ENCODE data around the gene RDX.
"Not testable (repeated sequence)": the region's sequence is repeated elsewhere in the genome, so short reads cannot be mapped to it uniquely, and the experiment has no call there.

DNA sequence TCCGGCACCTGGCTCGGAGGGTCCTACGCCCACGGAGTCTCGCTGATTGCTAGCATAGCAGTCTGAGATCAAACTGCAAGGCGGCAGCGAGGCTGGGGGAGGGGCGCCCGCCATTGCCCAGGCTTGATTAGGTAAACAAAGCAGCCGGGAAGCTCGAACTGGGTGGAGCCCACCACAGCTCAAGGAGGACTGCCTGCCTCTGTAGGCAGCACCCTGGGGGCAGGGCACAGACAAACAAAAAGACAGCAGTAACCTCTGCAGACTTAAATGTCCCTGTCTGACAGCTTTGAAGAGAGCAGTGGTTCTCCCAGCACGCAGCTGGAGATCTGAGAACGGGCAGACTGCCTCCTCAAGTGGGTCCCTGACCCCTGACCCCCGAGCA, 87.1 kb downstream of the RDX start:
- TF ChIP-seq, protein P1, sequence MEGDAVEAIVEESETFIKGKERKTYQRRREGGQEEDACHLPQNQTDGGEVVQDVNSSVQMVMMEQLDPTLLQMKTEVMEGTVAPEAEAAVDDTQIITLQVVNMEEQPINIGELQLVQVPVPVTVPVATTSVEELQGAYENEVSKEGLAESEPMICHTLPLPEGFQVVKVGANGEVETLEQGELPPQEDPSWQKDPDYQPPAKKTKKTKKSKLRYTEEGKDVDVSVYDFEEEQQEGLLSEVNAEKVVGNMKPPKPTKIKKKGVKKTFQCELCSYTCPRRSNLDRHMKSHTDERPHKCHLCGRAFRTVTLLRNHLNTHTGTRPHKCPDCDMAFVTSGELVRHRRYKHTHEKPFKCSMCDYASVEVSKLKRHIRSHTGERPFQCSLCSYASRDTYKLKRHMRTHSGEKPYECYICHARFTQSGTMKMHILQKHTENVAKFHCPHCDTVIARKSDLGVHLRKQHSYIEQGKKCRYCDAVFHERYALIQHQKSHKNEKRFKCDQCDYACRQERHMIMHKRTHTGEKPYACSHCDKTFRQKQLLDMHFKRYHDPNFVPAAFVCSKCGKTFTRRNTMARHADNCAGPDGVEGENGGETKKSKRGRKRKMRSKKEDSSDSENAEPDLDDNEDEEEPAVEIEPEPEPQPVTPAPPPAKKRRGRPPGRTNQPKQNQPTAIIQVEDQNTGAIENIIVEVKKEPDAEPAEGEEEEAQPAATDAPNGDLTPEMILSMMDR (conservative IDR thresholded peaks at IDR 0.05; ENCODE audit: low read length) = not testable (repeated sequence)
- TF ChIP-seq EZH2phosphoT487 (IDR thresholded peaks at IDR 0.05; ENCODE audit: borderline replicate concordance) = not testable (repeated sequence)
